Nephron progenitor cell (in vitro differentiated cells): ENCODE measurements around the gene PCBP3.

ENCODE experiments used
- DNase-seq: peaks from one replicate; pipeline ENCODE4 v3.0.0; 2021
- H3K27ac Mint-ChIP-seq: 2 replicates; pipeline ENCODE4 v1.8.0; 2021; ENCODE audit warnings: mild to moderate bottlenecking, moderate library complexity, mixed read lengths
- H3K27me3 Mint-ChIP-seq: 2 replicates; pipeline ENCODE4 v1.8.0; 2021; ENCODE audit warnings: mild to moderate bottlenecking, low read depth, mixed read lengths; ENCODE audit not compliant: poor library complexity
- H3K36me3 Mint-ChIP-seq: 2 replicates; pipeline ENCODE4 v1.8.0; 2021; ENCODE audit warnings: low read depth, mixed read lengths
- H3K4me1 Mint-ChIP-seq: 2 replicates; pipeline ENCODE4 v1.8.0; 2021; ENCODE audit warnings: mixed read lengths
- H3K4me3 Mint-ChIP-seq: 2 replicates; pipeline ENCODE4 v1.8.0; 2021; ENCODE audit warnings: mild to moderate bottlenecking, moderate library complexity, mixed read lengths
- H3K9me3 Mint-ChIP-seq: 2 replicates; pipeline ENCODE4 v1.8.0; 2021; ENCODE audit warnings: mild to moderate bottlenecking, moderate library complexity, mixed read lengths
- CTCF ChIP-seq: fragments of 200-600 bp; sonication (generic); IDR thresholded peaks from 2 replicates; pipeline ENCODE4 v1.5.0; 2021; ENCODE audit warnings: antibody characterized with exemption

Gene PCBP3

GRCh38 chr21:45927851-45928850 is 284.6 kb downstream of the PCBP3 start:
- Mint-ChIP-seq H3K4me1 (no peaks in the 10 kb centered on the region), H3K27me3 (peaks cover 11% of the 10 kb centered on the region), H3K9me3 (peaks cover 3% of the 10 kb centered on the region), H3K4me3 (no peak overlapping the region), H3K27ac (no peak overlapping the region), H3K36me3 (no peaks in the 10 kb centered on the region)
- TF ChIP-seq CTCF: no peak
- no peak for DNase-seq

GRCh38 chr21:45929449-45929848 is 285.9 kb downstream of the PCBP3 start:
- H3K9me3 Mint-ChIP-seq: peaks cover 3% of the 10 kb centered on the region
- no peak overlapping the region for H3K4me3 Mint-ChIP-seq
- H3K36me3 Mint-ChIP-seq: no peaks in the 10 kb centered on the region
- no peak for DNase-seq
- no peak for TF ChIP-seq CTCF
- H3K4me1 Mint-ChIP-seq: peaks cover 5% of the 10 kb centered on the region
- peaks cover 8% of the 10 kb centered on the region for H3K27me3 Mint-ChIP-seq
- no peak overlapping the region for H3K27ac Mint-ChIP-seq

GRCh38 chr21:45930231-45930760 is 286.8 kb downstream of the PCBP3 start:
- H3K9me3 Mint-ChIP-seq: peaks cover 3% of the 10 kb centered on the region
- no peak for DNase-seq
- no peak overlapping the region for H3K27ac Mint-ChIP-seq
- H3K4me1 Mint-ChIP-seq: peaks cover 8% of the 10 kb centered on the region
- H3K27me3 Mint-ChIP-seq: peaks cover 8% of the 10 kb centered on the region
- H3K36me3 Mint-ChIP-seq: no peaks in the 10 kb centered on the region
- no peak overlapping the region for H3K4me3 Mint-ChIP-seq
- TF ChIP-seq CTCF: no peak

- Mint-ChIP-seq H3K9me3 (peaks cover 3% of the 10 kb centered on the region), H3K27me3 (peaks cover 8% of the 10 kb centered on the region), H3K36me3 (no peaks in the 10 kb centered on the region), H3K27ac (no peak overlapping the region), H3K4me1 (peaks cover 8% of the 10 kb centered on the region), H3K4me3 (no peak overlapping the region)
- DNase-seq: no peak
- TF ChIP-seq CTCF: no peak
Observed at GRCh38 chr21:45930792-45931191, 287.3 kb downstream of the PCBP3 start.

- DNase-seq: no peak
- Mint-ChIP-seq H3K4me3 (no peak overlapping the region), H3K27ac (no peak overlapping the region), H3K9me3 (no peaks in the 10 kb centered on the region), H3K4me1 (peaks cover 8% of the 10 kb centered on the region), H3K36me3 (no peaks in the 10 kb centered on the region), H3K27me3 (peaks cover 11% of the 10 kb centered on the region)
- no peak for TF ChIP-seq CTCF
Observed at GRCh38 chr21:45931397-45931969, 288.0 kb downstream of the PCBP3 start.
